Transverse colon (tissue), 4 donors: ENCODE measurements around the gene VSNL1. TPM values are rescaled to one million over a fixed set of nuclear protein-coding genes. Genes with fewer than 3 reads are reported as not detected.

Experiments
- DNase-seq: peaks from one replicate; pipeline ENCODE4 v3.0.0-alpha.2; 2019
- H3K27ac ChIP-seq, 4 donors: fragments of 200-600 bp; sonication (generic); 2 replicates each; pipeline ENCODE4 v1.5.1; 2016 to 2018; ENCODE audit warnings: inconsistent platforms in 4 of 4
- H3K27me3 ChIP-seq: fragments of 200-600 bp; sonication (generic); 2 replicates; pipeline ENCODE4 v1.5.1; 2017; ENCODE audit warnings: inconsistent platforms
- H3K36me3 ChIP-seq, 4 donors: fragments of 200-600 bp; sonication (generic); 2 replicates each; pipeline ENCODE4 v1.5.1; 2017 to 2019; ENCODE audit warnings: inconsistent platforms in 4 of 4
- H3K4me1 ChIP-seq, 4 donors: fragments of 200-600 bp; sonication (generic); 2 replicates each; pipeline ENCODE4 v1.5.1; 2017 to 2020; ENCODE audit warnings: inconsistent platforms in 4 of 4
- H3K4me3 ChIP-seq, 4 donors: fragments of 200-600 bp; sonication (generic); 1 replicate in 1 of 4; 2 replicates in 3 of 4; pipeline versions ENCODE4 v1.5.1 to v1.6.1; 2017 to 2019; ENCODE audit warnings: inconsistent platforms in 4 of 4
- H3K9me3 ChIP-seq, 2 donors: fragments of 200-600 bp; sonication (generic); 2 replicates each; pipeline ENCODE4 v1.5.1; 2017 to 2019; ENCODE audit warnings: inconsistent platforms in 2 of 2
- CTCF ChIP-seq, 5 experiments: fragments of 200-600 bp in 3 of 5; fragments of 450-650 bp in 2 of 5; sonication (generic) in 3 of 5; IDR thresholded peaks; 1 replicate in 2 of 5; 2 replicates in 3 of 5; pipeline ENCODE4 v1.5.1; 2016 to 2017; ENCODE audit warnings: antibody characterized with exemption in 5 of 5, inconsistent platforms in 3 of 5, mild to moderate bottlenecking in 2 of 5, moderate library complexity in 1 of 5
- EP300 ChIP-seq: sonication (generic); formaldehyde crosslinking; IDR thresholded peaks from one replicate; pipeline ENCODE4 v1.6.1; 2017; ENCODE audit warnings: antibody characterized with exemption, low read depth
- POLR2A ChIP-seq: fragments of 450-650 bp; IDR thresholded peaks from one replicate; pipeline ENCODE4 v1.6.1; 2016; ENCODE audit warnings: antibody characterized with exemption, mild to moderate bottlenecking, moderate library complexity
- POLR2AphosphoS5 ChIP-seq, 3 donors: sonication (generic); formaldehyde crosslinking; IDR thresholded peaks; one replicate each; pipeline ENCODE4 v1.6.1; 2016; ENCODE audit warnings: antibody characterized with exemption in 3 of 3
- WGBS, 2 donors: methylation state at CpG; one replicate each; pipeline ENCODE4 v1.1.5; 2018; ENCODE audit warnings: low coverage in 1 of 2; 5-methylcytosine and 5-hydroxymethylcytosine counted together
- in situ Hi-C, 4 donors: fragments of 200-750 bp; cut with MboI; loops; one replicate each; pipeline versions ENCODE4 v1.15.0 to v1.15.1; 2017; ENCODE audit warnings: low sequenced_read_pairs in 3 of 4, low pct_ligation_motif_present in 1 of 4, low pct_unique_long_range_greater_than_20kb in 1 of 4
- intact Hi-C: fragments of 100-400 bp; cut with DNase I; formaldehyde crosslinking; loops from one replicate; pipeline ENCODE4 v1.15.1; 2023; ENCODE audit warnings: low total_unique reads
- total RNA-seq, 4 donors: library from RNA; depleted of rRNA; stranded (reverse); fragments of >200 nt; gene quantifications; one replicate each; pipeline ENCODE4 v1.1.0, GENCODE V29; 2016

The VSNL1 gene
- total RNA-seq, 4 donors from 2014 or later = 0.96 to 1.1 TPM; not detected in 2

GRCh38 chr2:17573085-17573803, 32.7 kb downstream of the VSNL1 start:
- Histone ChIP-seq H3K27me3 (no peaks in the 10 kb centered on the region), H3K27ac (no peak overlapping the region), H3K36me3 (no peaks in the 10 kb centered on the region), H3K9me3 (no peaks in the 10 kb centered on the region), H3K4me1 (no peaks in the 10 kb centered on the region), H3K4me3 (no peak overlapping the region)
- DNase-seq = no peak
- WGBS, 2 donors = 80 to 81% methylated on average over 3 of the region's 3 CpGs
- in situ Hi-C loops = no loop called here
- intact Hi-C loops = no loop called here
- TF ChIP-seq POLR2AphosphoS5 (IDR thresholded peaks at IDR 0.05) = no peak
- TF ChIP-seq POLR2A = no peak
- TF ChIP-seq EP300 = no peak
- TF ChIP-seq CTCF (IDR thresholded peaks at IDR 0.05) = no peak

GRCh38 chr2:17573804-17574175, 33.3 kb downstream of the VSNL1 start:
- Histone ChIP-seq H3K4me1 (no peaks in the 10 kb centered on the region), H3K9me3 (no peaks in the 10 kb centered on the region), H3K27me3 (no peaks in the 10 kb centered on the region), H3K36me3 (no peaks in the 10 kb centered on the region), H3K4me3 (no peak overlapping the region), H3K27ac (no peak overlapping the region)
- in situ Hi-C loops (no loop called here), intact Hi-C loops (no loop called here)
- TF ChIP-seq CTCF (IDR thresholded peaks at IDR 0.05) (no peak), POLR2AphosphoS5 (IDR thresholded peaks at IDR 0.05) (no peak), EP300 (no peak), POLR2A (no peak)
- no peak for DNase-seq
- 77 to 81% methylated on average over 3 of the region's 3 CpGs for WGBS, 2 donors

GRCh38 chr2:17574406-17575073, 34.0 kb downstream of the VSNL1 start:
- Histone ChIP-seq H3K4me3 (no peak overlapping the region), H3K27me3 (no peaks in the 10 kb centered on the region), H3K9me3 (no peaks in the 10 kb centered on the region), H3K4me1 (peaks cover 0 to 3% (median 0%) of the 10 kb centered on the region in 4 donors), H3K36me3 (no peaks in the 10 kb centered on the region), H3K27ac (no peak overlapping the region)
- DNase-seq = no peak
- in situ Hi-C loops = no loop called here
- intact Hi-C loops = no loop called here
- WGBS, 2 donors = 59 to 86% methylated on average over 2 to 3 of the region's 3 CpGs
- TF ChIP-seq EP300 (no peak), CTCF (IDR thresholded peaks at IDR 0.05) (no peak), POLR2A (no peak), POLR2AphosphoS5 (IDR thresholded peaks at IDR 0.05) (no peak)

- WGBS, 2 donors = 40 to 50% methylated on average over 1 of the region's 1 CpG
- intact Hi-C loops (no loop called here), in situ Hi-C loops (no loop called here)
- Histone ChIP-seq H3K27me3 (no peaks in the 10 kb centered on the region), H3K9me3 (no peaks in the 10 kb centered on the region), H3K27ac (no peak overlapping the region), H3K4me1 (peaks cover 0 to 14% (median 5%) of the 10 kb centered on the region in 4 donors), H3K4me3 (no peak overlapping the region), H3K36me3 (no peaks in the 10 kb centered on the region)
- TF ChIP-seq POLR2AphosphoS5 (IDR thresholded peaks at IDR 0.05) = no peak
- DNase-seq = no peak
Measured at GRCh38 chr2:17576802-17577201, 36.3 kb downstream of the VSNL1 start.
